ENCODE measurements around the gene SLAMF6. TPM values are rescaled to one million over a fixed set of nuclear protein-coding genes. Genes with fewer than 3 reads are reported as not detected.
"Not testable (repeated sequence)": the region's sequence is repeated elsewhere in the genome, so short reads cannot be mapped to it uniquely, and the experiment has no call there.

The SLAMF6 gene
- 10 to 100 TPM; 48.3 to 55.2 TPM for total RNA-seq

- Mint-ChIP-seq H3K9me3 (peaks cover 22 to 26% of the 10 kb centered on the region in 2 donors), H3K27ac (peak within 1 kb of the TSS; percentile 94 to 97), H3K36me3 (peaks cover 54 to 72% of the 10 kb centered on the region in 2 donors)
- DNase-seq (ENCODE audit: low spot score in 2 of 2) (peak; percentile 58 to 72), ATAC-seq (peak; percentile 54 to 63)
These were observed at the start of gene SLAMF6 for GRCh38 chr1:160522622-160523345. Gene SLAMF6 (minus strand): TSS chr1:160523255. CDS start chr1:160523192, 63 bp downstream.

DNA sequence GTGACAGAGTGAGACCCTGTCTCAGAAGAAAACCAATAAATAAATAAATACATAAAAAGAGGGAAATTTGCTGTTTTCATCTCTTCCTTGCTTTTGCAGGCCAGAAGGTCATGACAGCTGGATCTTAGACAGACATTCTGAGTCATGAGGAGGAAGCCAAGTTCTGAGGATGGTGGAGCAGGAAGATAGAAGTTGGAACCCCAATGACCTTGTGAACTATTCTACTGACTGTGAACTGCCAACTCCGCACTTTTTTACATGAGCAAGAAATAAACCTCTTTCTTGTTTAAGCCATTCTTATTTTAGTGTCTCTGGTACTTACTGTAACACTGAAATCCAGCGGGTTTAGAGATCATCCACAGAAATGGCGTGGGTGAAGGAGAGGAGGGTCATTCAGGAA is 47.8 kb upstream of the SLAMF6 start:
- peaks cover 25 to 29% of the 10 kb centered on the region in 2 donors for H3K9me3 Mint-ChIP-seq
- DNase-seq (ENCODE audit: low spot score in 2 of 2) (no peak), ATAC-seq (no peak)
- H3K27ac Mint-ChIP-seq = peak overlapping the region; percentile 22 to 65
- H3K36me3 Mint-ChIP-seq = peaks cover 21 to 44% of the 10 kb centered on the region in 2 donors

DNA sequence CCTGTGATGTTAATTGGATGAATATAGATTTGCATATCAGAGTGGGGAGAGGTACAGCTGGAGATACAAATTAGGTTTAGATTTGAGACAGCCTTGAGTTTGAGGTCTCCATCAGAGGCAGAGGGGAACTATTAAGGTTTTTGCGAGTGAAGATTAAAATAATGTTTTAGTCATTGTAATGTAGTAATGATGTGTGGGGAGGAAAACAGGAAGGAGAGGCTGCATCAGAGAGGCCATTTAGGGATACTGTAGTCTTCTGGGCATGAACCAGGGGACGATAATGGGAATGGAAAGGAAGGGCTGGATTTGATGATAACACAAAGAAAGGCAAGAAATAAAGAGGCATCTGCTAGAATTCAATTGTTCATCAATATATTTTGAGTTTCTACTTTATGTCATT is 46.8 kb upstream of the SLAMF6 start:
- H3K27ac Mint-ChIP-seq = peak overlapping the region; percentile 9 to 56
- H3K9me3 Mint-ChIP-seq = peaks cover 25 to 29% of the 10 kb centered on the region in 2 donors
- DNase-seq (ENCODE audit: low spot score in 2 of 2) (no peak), ATAC-seq (no peak)
- peaks cover 28 to 54% of the 10 kb centered on the region in 2 donors for H3K36me3 Mint-ChIP-seq

GRCh38 chr1:160567858-160568682 is 45.0 kb upstream of the SLAMF6 start:
- H3K9me3 Mint-ChIP-seq = peaks cover 24 to 28% of the 10 kb centered on the region in 2 donors
- peaks cover 32 to 63% of the 10 kb centered on the region in 2 donors for H3K36me3 Mint-ChIP-seq
- ATAC-seq = peak; percentile 95 to 99
- peak overlapping the region; percentile 81 to 85 for H3K27ac Mint-ChIP-seq
- peak in 1 of 2 donors; percentile 59 for DNase-seq (ENCODE audit: low spot score in 2 of 2)

- H3K9me3 Mint-ChIP-seq = peaks cover 27 to 30% of the 10 kb centered on the region in 2 donors
- H3K27ac Mint-ChIP-seq = peak overlapping the region; percentile 85 to 87
- peaks cover 39 to 65% of the 10 kb centered on the region in 2 donors for H3K36me3 Mint-ChIP-seq
- no peak for DNase-seq (ENCODE audit: low spot score in 2 of 2)
- ATAC-seq = no peak
These were observed 44.3 kb upstream of the SLAMF6 start for GRCh38 chr1:160567341-160567740.

GRCh38 chr1:160565564-160565963 is 42.5 kb upstream of the SLAMF6 start:
- peaks cover 17 to 20% of the 10 kb centered on the region in 2 donors for H3K9me3 Mint-ChIP-seq
- DNase-seq (ENCODE audit: low spot score in 2 of 2) (no peak), ATAC-seq (no peak)
- peak overlapping the region in 1 of 2 donors; percentile 85 for H3K27ac Mint-ChIP-seq
- peaks cover 32 to 67% of the 10 kb centered on the region in 2 donors for H3K36me3 Mint-ChIP-seq

DNA sequence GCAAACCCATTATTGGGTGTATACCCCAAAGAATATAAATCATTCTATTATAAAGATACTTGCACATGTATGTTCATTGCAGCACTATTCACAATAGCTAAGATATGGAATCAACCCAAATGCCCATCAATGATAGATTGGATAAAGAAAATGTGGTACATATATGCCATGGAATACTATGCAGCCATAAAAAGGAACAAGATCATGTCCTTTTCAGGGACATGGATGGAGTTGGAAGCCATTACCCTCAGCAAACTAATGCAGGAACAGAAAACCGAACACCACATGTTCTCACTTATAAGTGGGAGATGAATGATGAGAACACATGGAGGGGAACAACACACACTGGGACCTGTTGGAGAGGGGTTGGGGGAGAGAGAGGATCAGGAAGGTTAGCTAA is 40.2 kb upstream of the SLAMF6 start:
- peaks cover 10 to 12% of the 10 kb centered on the region in 2 donors for H3K9me3 Mint-ChIP-seq
- H3K27ac Mint-ChIP-seq; DNase-seq (ENCODE audit: low spot score in 2 of 2); ATAC-seq: not testable (repeated sequence)
- H3K36me3 Mint-ChIP-seq = peaks cover 39 to 77% of the 10 kb centered on the region in 2 donors

DNA sequence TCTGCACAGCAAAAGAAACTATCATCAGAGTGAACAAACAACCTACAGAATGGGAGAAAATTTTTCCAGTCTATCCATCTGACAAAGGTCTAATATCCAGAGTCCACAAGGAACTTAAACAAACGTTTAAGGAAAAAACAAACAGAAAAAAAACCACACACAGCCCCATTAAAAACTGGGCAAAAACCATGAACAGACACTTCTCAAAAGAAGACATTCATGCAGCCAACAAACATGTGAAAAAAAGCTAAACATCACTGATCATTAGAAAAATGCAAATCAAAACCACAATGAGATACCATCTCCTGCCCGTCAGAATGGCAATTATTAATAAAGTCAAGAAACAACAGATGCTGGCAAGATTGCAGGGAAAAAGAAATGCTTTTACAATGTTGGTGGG is 39.7 kb upstream of the SLAMF6 start:
- H3K27ac Mint-ChIP-seq; ATAC-seq; DNase-seq (ENCODE audit: low spot score in 2 of 2): not testable (repeated sequence)
- Mint-ChIP-seq H3K36me3 (peaks cover 42 to 81% of the 10 kb centered on the region in 2 donors), H3K9me3 (peaks cover 10 to 12% of the 10 kb centered on the region in 2 donors)

DNA sequence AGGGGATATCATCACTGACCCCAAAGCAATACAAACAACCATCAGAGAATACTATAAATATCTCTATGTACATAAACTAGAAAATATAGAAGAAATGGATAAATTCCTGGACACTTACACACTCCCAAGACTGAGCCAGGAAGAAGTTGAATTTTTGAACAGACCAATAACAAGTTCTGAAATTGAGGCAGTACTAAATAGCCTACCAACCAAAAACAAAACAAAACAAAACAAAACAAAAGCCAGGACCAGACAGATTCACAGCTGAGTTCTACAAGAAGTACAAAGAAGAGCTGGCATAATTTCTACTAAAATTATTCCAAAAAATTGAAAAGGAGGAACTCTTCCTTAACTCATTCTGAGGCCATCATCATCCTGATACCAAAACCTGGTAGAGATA is 37.8 kb upstream of the SLAMF6 start:
- Mint-ChIP-seq H3K27ac (peak overlapping the region; percentile 54 to 72), H3K36me3 (peaks cover 41 to 71% of the 10 kb centered on the region in 2 donors), H3K9me3 (peaks cover 10 to 12% of the 10 kb centered on the region in 2 donors)
- DNase-seq (ENCODE audit: low spot score in 2 of 2) (no peak), ATAC-seq (no peak)

DNA sequence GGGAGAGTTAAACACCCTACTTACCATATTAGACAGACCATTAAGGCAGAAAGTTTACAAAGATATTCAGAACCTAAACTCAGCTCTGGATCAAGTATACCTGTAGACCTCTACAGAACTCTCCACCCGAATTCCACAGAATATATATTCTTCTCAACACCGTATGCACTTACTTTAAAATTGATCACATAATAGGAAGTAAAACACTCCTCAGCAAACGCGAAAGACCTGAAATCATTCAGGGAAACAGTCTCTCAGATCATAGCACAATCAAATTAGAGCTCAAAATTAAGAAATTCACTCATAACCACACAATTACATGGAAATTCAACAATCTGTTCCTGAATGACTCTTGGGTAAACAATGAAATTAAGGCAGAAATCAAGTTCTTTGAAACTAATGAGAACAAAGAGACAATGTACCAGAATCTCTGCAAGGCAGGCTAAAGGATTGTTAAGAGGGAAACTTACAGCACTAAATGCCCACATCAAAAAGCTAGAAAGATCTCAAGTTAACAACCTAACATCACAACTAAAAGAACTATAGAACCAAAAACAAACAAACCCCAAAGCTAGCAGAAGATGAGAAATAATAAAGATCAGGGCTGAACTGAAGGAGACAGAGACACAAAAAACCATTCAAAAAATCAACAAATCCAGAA is 37.1 kb upstream of the SLAMF6 start:
- H3K9me3 Mint-ChIP-seq = peaks cover 10 to 12% of the 10 kb centered on the region in 2 donors
- H3K36me3 Mint-ChIP-seq = peaks cover 34 to 69% of the 10 kb centered on the region in 2 donors
- ATAC-seq (peak; percentile 16 to 53), DNase-seq (ENCODE audit: low spot score in 2 of 2) (no peak)
- peak overlapping the region; percentile 54 to 72 for H3K27ac Mint-ChIP-seq

DNA sequence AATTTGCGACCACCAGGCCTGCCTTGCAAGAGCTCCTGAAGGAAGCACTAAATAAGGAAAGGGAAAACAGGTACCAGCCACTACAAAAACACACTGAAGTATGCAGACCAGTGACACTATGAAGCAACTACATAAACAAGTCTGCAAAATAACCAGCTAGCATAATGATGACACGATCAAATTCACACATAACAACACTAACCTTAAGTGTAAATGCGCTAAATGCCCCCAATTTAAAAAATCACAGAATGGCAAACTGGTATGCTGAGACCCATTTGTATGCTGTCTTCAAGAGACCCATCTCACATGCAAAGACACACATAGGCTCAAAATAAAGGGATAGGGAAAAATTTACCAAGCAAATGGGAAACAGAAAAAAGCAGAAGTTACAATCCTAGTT is 36.4 kb upstream of the SLAMF6 start:
- not testable (repeated sequence) for ATAC-seq
- H3K36me3 Mint-ChIP-seq = peaks cover 34 to 65% of the 10 kb centered on the region in 2 donors

DNA sequence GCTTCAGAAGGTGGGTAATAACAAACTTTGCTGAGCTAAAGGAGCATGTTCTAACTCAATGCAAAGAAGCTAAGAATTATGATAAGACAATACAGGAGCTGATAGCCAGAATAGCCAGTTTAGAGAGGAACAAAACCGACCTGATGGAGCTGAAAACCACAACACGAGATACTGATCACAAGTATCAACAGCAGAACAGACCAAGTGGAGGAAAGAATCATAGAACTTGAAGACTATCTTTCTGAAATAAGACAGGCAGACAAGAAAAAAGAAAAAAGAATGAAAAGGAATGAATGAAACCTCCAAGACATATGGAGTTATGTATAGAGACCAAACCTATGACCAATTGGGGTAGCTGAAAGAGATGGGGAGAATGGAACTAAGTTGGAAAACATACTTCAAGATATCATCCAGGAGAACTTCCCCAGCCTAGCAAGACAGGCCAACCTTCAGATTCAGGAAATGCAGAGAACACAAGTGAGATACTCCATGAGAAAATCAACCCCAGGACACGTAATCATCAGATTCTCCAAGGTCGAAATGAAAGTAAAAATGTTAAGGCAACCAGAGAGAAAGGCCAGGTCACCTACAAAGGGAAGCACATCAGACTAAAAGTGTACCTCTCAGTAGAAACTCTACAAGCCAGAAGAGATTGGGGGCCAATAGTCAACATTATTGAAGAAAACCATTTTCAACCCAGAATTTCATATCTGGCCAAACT is 35.8 kb upstream of the SLAMF6 start:
- Mint-ChIP-seq H3K9me3 (peaks cover 10 to 12% of the 10 kb centered on the region in 2 donors), H3K36me3 (peaks cover 34 to 65% of the 10 kb centered on the region in 2 donors), H3K27ac (peak overlapping the region in 1 of 2 donors; percentile 54)
- no peak for DNase-seq (ENCODE audit: low spot score in 2 of 2)
- no peak for ATAC-seq

More for the DNA sequence above, 36.4 kb upstream of the SLAMF6 start:
- not testable (repeated sequence) for DNase-seq (ENCODE audit: low spot score in 2 of 2)
- Mint-ChIP-seq H3K9me3 (peaks cover 10 to 12% of the 10 kb centered on the region in 2 donors), H3K27ac (peak overlapping the region; percentile 53 to 54)

DNA sequence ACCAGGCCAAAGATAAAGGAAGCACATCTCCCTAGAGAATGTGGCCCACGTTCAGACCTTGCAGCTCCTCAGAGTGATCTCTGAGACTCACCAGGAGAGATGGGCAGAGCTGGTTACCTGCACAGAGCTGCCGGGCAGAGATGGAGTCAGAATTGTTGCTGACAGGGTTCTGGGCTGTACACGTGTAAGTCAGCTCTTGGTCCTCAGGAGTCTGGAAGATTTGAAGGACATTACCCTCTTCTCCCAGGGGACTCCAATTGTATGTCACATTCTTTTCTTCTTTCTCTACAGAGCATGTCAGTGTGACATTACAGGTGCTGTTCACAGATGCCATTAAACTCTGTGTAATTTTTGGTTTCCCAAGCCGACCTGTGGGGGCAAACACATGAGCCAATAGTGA is 30.7 kb upstream of the SLAMF6 start:
- H3K36me3 Mint-ChIP-seq = peaks cover 28 to 44% of the 10 kb centered on the region in 2 donors
- no peak for DNase-seq (ENCODE audit: low spot score in 2 of 2)
- ATAC-seq = no peak
- no peaks in the 10 kb centered on the region for H3K9me3 Mint-ChIP-seq
- peak overlapping the region in 1 of 2 donors; percentile 35 for H3K27ac Mint-ChIP-seq

DNA sequence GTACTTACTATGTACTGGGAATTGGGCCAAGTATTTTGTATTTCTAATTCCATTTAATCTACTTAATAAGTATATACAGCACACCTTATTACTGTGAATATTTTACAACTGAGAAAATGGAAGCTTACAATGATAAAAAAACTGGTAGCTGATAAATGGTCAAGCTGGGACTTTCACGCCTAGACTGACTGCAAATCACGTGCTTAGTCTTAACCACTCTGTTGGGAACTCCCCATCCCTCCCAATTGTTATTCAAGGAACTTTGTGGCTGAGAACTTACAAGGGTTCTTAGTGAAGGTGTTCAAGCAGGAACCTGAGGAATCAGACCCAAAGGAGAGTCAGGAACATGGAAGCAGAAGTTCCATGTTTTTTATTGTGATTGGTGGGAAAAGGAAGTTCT is 29.4 kb upstream of the SLAMF6 start:
- H3K36me3 Mint-ChIP-seq = peaks cover 20 to 35% of the 10 kb centered on the region in 2 donors
- ATAC-seq (no peak), DNase-seq (ENCODE audit: low spot score in 2 of 2) (no peak)
- no peak overlapping the region for H3K27ac Mint-ChIP-seq
- no peaks in the 10 kb centered on the region for H3K9me3 Mint-ChIP-seq

DNA sequence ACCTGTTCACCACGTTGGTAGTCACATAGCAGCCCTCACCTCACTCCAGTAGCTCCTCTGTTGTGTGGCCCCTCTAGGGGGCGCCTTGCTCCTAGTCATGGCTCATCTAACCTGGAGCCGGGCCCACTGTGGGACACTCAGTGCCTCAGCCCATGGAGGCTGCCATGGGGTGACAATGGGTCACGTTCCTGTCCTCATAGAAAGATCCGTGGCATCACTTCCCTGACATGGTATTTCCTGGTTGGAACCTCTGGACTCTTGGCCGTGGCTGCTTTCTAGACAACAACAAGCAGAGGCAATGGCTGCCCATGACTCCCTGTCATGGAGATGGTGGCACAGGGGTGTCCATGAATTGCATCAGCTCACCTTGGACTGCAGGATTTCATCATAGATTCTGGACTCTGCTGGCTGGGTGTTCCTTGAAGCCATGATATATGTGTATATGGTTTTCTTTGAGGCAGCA is 27.5 kb upstream of the SLAMF6 start:
- peak; percentile 61 to 73 for ATAC-seq
- Mint-ChIP-seq H3K27ac (peak overlapping the region in 1 of 2 donors; percentile 59), H3K9me3 (no peaks in the 10 kb centered on the region), H3K36me3 (peaks cover 26 to 40% of the 10 kb centered on the region in 2 donors)
- DNase-seq (ENCODE audit: low spot score in 2 of 2) = peak in 1 of 2 donors; percentile 60

- ATAC-seq (no peak), DNase-seq (ENCODE audit: low spot score in 2 of 2) (no peak)
- H3K36me3 Mint-ChIP-seq = peaks cover 26 to 37% of the 10 kb centered on the region in 2 donors
- no peaks in the 10 kb centered on the region for H3K9me3 Mint-ChIP-seq
- no peak overlapping the region for H3K27ac Mint-ChIP-seq
These were observed 26.6 kb upstream of the SLAMF6 start for GRCh38 chr1:160549665-160550006.

Data from activated naive CD4-positive, alpha-beta T cell treated with anti-CD3 and anti-CD28 coated beads, Interleukin-2, amount 50 U/mL, for 72 hours (primary cell).